Natural killer cell (primary cell): Measurements from ENCODE around the gene TMEM98. TPM values are rescaled to one million over a fixed set of nuclear protein-coding genes. Genes with fewer than 3 reads are reported as not detected.

Experiments used
- ATAC-seq, 3 donors: fragments of 150-1000 bp in 2 of 3; fragments of 200-7000 bp in 1 of 3; cut with Tn5 transposase; 1 replicate in 1 of 3; 2 replicates in 2 of 3; pipeline ENCODE4 v1.10.0; 2021; ENCODE audit warnings: mild to moderate bottlenecking in 2 of 3, moderate library complexity in 2 of 3
- DNase-seq, 2 donors: peaks; one replicate each; pipeline versions ENCODE4 v3.0.0 to v3.0.0-alpha.2; 2013 to 2021; ENCODE audit warnings: mixed read lengths in 1 of 2
- H3K27ac ChIP-seq: one replicate; pipeline ENCODE4 v1.5.1; 2013; ENCODE audit warnings: mild to moderate bottlenecking, low read length
- H3K27me3 ChIP-seq: one replicate; pipeline ENCODE4 v1.6.1; 2013; ENCODE audit warnings: low read length; ENCODE audit not compliant: control insufficient read depth, insufficient read depth
- H3K36me3 ChIP-seq: one replicate; pipeline ENCODE4 v1.6.1; 2013; ENCODE audit warnings: low read length; ENCODE audit not compliant: control insufficient read depth, insufficient read depth
- H3K4me1 ChIP-seq: one replicate; pipeline ENCODE4 v1.6.1; 2013; ENCODE audit warnings: low read length; ENCODE audit not compliant: control insufficient read depth, insufficient read depth
- H3K4me3 ChIP-seq: one replicate; pipeline ENCODE4 v1.5.1; 2013; ENCODE audit warnings: low read length
- H3K9me3 ChIP-seq: one replicate; pipeline ENCODE4 v1.6.1; 2013; ENCODE audit warnings: low read length; ENCODE audit not compliant: control insufficient read depth, insufficient read depth
- H3K27ac Mint-ChIP-seq, 2 donors: one replicate each; pipeline ENCODE4 v1.8.0; 2022; ENCODE audit warnings: mild to moderate bottlenecking in 2 of 2, mixed read lengths in 2 of 2, moderate library complexity in 1 of 2
- H3K27me3 Mint-ChIP-seq, 2 donors: one replicate each; pipeline ENCODE4 v1.8.0; 2022; ENCODE audit warnings: low read depth in 2 of 2, mixed read lengths in 2 of 2
- H3K36me3 Mint-ChIP-seq: one replicate; pipeline ENCODE4 v1.8.0; 2022; ENCODE audit warnings: mixed read lengths
- H3K4me1 Mint-ChIP-seq, 2 donors: one replicate each; pipeline ENCODE4 v1.8.0; 2022; ENCODE audit warnings: mixed read lengths in 2 of 2
- H3K4me3 Mint-ChIP-seq: one replicate; pipeline ENCODE4 v1.8.0; 2022; ENCODE audit warnings: mild to moderate bottlenecking, moderate library complexity, mixed read lengths
- H3K9me3 Mint-ChIP-seq, 2 donors: one replicate each; pipeline ENCODE4 v1.8.0; 2022; ENCODE audit warnings: mixed read lengths in 2 of 2
- WGBS: methylation state at CpG from one replicate; pipeline ENCODE4 v1.1.7; 2013; ENCODE audit warnings: missing lambda C conversion rate; ENCODE audit not compliant: insufficient coverage; 5-methylcytosine and 5-hydroxymethylcytosine counted together
- intact Hi-C: fragments of 100-400 bp; cut with micrococcal nuclease; formaldehyde crosslinking; loops from one replicate; pipeline ENCODE4 v1.14.2; 2022
- total RNA-seq, 4 donors: library from RNA; stranded (reverse); fragments of 120-200 nt in 1 of 4; gene quantifications; one replicate each; pipeline versions ENCODE4 v1.2.3 to v1.2.4, GENCODE V29; 2013 to 2022
- TF ChIP-seq, protein P1 (sequence below): fragments of 200-600 bp; IDR thresholded peaks from one replicate; pipeline ENCODE4 v1.8.0; 2022; ENCODE audit warnings: antibody characterized with exemption

The TMEM98 gene
- total RNA-seq, 3 donors from 2014 or later (not counting 1 experiment from before 2014, with no cell fraction given), result not detected

DNA sequence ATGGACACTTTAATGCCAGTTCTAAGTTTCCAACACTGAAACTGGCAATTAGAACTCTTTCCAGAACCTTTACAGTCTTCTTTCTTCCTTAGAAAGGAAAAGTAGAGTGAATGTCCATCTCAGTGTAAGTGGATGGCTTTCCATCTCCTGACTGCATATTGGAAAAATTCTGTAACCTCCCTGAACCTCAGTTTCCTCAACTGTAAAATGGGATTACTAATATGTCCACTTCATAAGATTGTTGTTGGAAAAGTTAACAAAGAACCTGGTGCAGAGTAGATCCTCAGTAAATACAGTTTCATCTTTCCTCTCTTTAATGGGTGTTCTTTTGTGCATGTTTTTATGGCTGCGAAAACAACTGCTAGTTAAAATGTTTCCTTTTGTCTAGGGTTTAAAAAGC lies 2.6 kb downstream of the TMEM98 start:
- intact Hi-C loops, result no loop called here
- peaks cover 19 to 30% of the 10 kb centered on the region in 2 donors for H3K27me3 Mint-ChIP-seq
- H3K4me3 Mint-ChIP-seq, result no peak overlapping the region
- Histone ChIP-seq H3K27me3 (peaks cover 20% of the 10 kb centered on the region), H3K9me3 (no peaks in the 10 kb centered on the region), H3K27ac (no peak overlapping the region), H3K36me3 (no peaks in the 10 kb centered on the region), H3K4me3 (no peak overlapping the region), H3K4me1 (no peaks in the 10 kb centered on the region)
- no peaks in the 10 kb centered on the region for H3K4me1 Mint-ChIP-seq
- no peaks in the 10 kb centered on the region for H3K9me3 Mint-ChIP-seq
- H3K27ac Mint-ChIP-seq, result no peak overlapping the region
- DNase-seq (no peak), ATAC-seq (no peak)
- TF ChIP-seq, protein P1, sequence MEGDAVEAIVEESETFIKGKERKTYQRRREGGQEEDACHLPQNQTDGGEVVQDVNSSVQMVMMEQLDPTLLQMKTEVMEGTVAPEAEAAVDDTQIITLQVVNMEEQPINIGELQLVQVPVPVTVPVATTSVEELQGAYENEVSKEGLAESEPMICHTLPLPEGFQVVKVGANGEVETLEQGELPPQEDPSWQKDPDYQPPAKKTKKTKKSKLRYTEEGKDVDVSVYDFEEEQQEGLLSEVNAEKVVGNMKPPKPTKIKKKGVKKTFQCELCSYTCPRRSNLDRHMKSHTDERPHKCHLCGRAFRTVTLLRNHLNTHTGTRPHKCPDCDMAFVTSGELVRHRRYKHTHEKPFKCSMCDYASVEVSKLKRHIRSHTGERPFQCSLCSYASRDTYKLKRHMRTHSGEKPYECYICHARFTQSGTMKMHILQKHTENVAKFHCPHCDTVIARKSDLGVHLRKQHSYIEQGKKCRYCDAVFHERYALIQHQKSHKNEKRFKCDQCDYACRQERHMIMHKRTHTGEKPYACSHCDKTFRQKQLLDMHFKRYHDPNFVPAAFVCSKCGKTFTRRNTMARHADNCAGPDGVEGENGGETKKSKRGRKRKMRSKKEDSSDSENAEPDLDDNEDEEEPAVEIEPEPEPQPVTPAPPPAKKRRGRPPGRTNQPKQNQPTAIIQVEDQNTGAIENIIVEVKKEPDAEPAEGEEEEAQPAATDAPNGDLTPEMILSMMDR, result no peak
- no peaks in the 10 kb centered on the region for H3K36me3 Mint-ChIP-seq
- WGBS, result 100% methylated on average over 1 of the region's 1 CpG

DNA sequence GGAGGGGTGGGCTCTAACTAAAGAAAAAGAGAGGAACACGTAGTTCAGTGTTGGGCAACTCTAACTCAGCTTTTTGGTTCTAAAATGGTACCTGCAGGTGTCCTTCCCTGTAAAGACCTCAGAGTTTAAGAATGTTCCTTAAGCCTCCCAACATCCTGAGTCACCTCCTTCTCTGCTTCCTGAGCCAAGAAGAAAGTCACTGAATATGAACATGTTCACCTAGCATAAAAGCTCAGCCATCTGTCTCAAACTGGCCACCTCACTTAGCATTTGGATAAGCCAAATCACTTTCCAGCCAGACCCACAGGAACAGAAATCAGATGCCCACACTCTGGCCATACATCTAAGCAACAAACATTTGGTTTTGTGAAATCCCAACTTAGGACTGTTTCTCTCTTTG lies 3.7 kb downstream of the TMEM98 start:
- ATAC-seq, result no peak
- Mint-ChIP-seq H3K4me1 (peaks cover 0 to under 1% of the 10 kb centered on the region in 2 donors), H3K27me3 (peaks cover 19 to 26% of the 10 kb centered on the region in 2 donors), H3K4me3 (no peak overlapping the region), H3K36me3 (no peaks in the 10 kb centered on the region), H3K27ac (no peak overlapping the region), H3K9me3 (no peaks in the 10 kb centered on the region)
- TF ChIP-seq, protein P1, result no peak
- Histone ChIP-seq H3K4me3 (no peak overlapping the region), H3K27me3 (peaks cover 20% of the 10 kb centered on the region), H3K4me1 (no peaks in the 10 kb centered on the region), H3K9me3 (no peaks in the 10 kb centered on the region), H3K27ac (no peak overlapping the region), H3K36me3 (no peaks in the 10 kb centered on the region)
- 76% methylated on average over 1 of the region's 1 CpG for WGBS
- DNase-seq, result no peak
- intact Hi-C loops, result no loop called here

DNA sequence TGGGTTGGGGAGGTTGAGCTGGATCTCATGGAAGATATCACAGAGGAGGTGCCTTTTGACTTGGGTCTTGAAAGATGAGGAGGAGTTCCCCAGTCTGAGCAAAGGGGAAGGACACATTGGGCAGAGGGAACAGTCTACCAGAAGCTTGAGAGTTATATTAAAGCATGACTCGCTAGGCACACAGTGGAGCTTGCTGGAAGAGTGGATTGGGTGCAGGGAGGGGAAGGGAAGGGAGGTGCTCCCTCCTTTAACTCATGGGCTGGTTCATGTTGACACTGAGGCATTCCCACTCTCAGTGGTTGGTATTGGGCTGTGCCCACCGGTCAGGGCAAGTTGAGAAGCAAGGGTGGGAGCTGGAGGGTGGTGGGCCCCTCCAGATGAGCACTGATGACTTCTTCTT lies 5.9 kb downstream of the TMEM98 start:
- ATAC-seq (no peak), DNase-seq (no peak)
- H3K4me3 Mint-ChIP-seq, result no peak overlapping the region
- no peaks in the 10 kb centered on the region for H3K9me3 ChIP-seq
- no peak overlapping the region for H3K27ac Mint-ChIP-seq
- no peak overlapping the region for H3K27ac ChIP-seq
- H3K4me1 Mint-ChIP-seq, result peaks cover 0 to 6% of the 10 kb centered on the region in 2 donors
- WGBS, result 77% methylated on average over 2 of the region's 2 CpGs
- peaks cover 6% of the 10 kb centered on the region for H3K27me3 ChIP-seq
- peaks cover 5% of the 10 kb centered on the region for H3K4me1 ChIP-seq
- intact Hi-C loops, result no loop called here
- TF ChIP-seq, protein P1, result no peak
- no peaks in the 10 kb centered on the region for H3K9me3 Mint-ChIP-seq
- peaks cover 19 to 21% of the 10 kb centered on the region in 2 donors for H3K27me3 Mint-ChIP-seq
- no peaks in the 10 kb centered on the region for H3K36me3 ChIP-seq
- H3K4me3 ChIP-seq, result no peak overlapping the region
- no peaks in the 10 kb centered on the region for H3K36me3 Mint-ChIP-seq

GRCh38 chr17:32935726-32936125 lies 7.8 kb downstream of the TMEM98 start:
- WGBS, result 68% methylated on average over 2 of the region's 2 CpGs
- no peak overlapping the region for H3K27ac ChIP-seq
- peaks cover 12 to 17% of the 10 kb centered on the region in 2 donors for H3K27me3 Mint-ChIP-seq
- no peaks in the 10 kb centered on the region for H3K27me3 ChIP-seq
- H3K9me3 Mint-ChIP-seq, result no peaks in the 10 kb centered on the region
- TF ChIP-seq, protein P1, result no peak
- H3K36me3 Mint-ChIP-seq, result no peaks in the 10 kb centered on the region
- H3K4me3 ChIP-seq, result no peak overlapping the region
- peaks cover 5% of the 10 kb centered on the region for H3K4me1 ChIP-seq
- peaks cover 0 to 6% of the 10 kb centered on the region in 2 donors for H3K4me1 Mint-ChIP-seq
- H3K4me3 Mint-ChIP-seq, result no peak overlapping the region
- DNase-seq, result no peak
- no peak overlapping the region for H3K27ac Mint-ChIP-seq
- intact Hi-C loops, result no loop called here
- ATAC-seq, result no peak
- H3K9me3 ChIP-seq, result no peaks in the 10 kb centered on the region
- H3K36me3 ChIP-seq, result no peaks in the 10 kb centered on the region
